ENCODE results near the gene C15orf40. TPM values are rescaled to one million over a fixed set of nuclear protein-coding genes. Genes with fewer than 3 reads are reported as not detected.

The C15orf40 gene
- total and polyA plus RNA-seq, 4 donors = 7.3 to 25.2 (median 11.3) TPM

- TF ChIP-seq HNF4G (IDR thresholded peaks at IDR 0.05) = no peak
- TF ChIP-seq, protein P1, sequence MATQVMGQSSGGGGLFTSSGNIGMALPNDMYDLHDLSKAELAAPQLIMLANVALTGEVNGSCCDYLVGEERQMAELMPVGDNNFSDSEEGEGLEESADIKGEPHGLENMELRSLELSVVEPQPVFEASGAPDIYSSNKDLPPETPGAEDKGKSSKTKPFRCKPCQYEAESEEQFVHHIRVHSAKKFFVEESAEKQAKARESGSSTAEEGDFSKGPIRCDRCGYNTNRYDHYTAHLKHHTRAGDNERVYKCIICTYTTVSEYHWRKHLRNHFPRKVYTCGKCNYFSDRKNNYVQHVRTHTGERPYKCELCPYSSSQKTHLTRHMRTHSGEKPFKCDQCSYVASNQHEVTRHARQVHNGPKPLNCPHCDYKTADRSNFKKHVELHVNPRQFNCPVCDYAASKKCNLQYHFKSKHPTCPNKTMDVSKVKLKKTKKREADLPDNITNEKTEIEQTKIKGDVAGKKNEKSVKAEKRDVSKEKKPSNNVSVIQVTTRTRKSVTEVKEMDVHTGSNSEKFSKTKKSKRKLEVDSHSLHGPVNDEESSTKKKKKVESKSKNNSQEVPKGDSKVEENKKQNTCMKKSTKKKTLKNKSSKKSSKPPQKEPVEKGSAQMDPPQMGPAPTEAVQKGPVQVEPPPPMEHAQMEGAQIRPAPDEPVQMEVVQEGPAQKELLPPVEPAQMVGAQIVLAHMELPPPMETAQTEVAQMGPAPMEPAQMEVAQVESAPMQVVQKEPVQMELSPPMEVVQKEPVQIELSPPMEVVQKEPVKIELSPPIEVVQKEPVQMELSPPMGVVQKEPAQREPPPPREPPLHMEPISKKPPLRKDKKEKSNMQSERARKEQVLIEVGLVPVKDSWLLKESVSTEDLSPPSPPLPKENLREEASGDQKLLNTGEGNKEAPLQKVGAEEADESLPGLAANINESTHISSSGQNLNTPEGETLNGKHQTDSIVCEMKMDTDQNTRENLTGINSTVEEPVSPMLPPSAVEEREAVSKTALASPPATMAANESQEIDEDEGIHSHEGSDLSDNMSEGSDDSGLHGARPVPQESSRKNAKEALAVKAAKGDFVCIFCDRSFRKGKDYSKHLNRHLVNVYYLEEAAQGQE (IDR thresholded peaks at IDR 0.05) = no peak
Observed at GRCh38 chr15:82959423-82959822, 52.0 kb downstream of the C15orf40 start (continued).

- no peak overlapping the region for H3K27ac ChIP-seq (ENCODE audit: low read depth in 1 of 2, low read length in 2 of 2)
- no peak overlapping the region for H3K4me3 ChIP-seq (ENCODE audit: low read depth in 1 of 3, low read length in 3 of 3)
- no peaks in the 10 kb centered on the region for H3K27me3 ChIP-seq (ENCODE audit: control insufficient read depth in 4 of 4, insufficient read depth in 4 of 4, low read length in 3 of 4)
- no peak overlapping the region for H3K9ac ChIP-seq (ENCODE audit: low read depth in 1 of 2, low read length in 2 of 2)
- DNase-seq (ENCODE audit: low spot score) = no peak
- H3K9me3 ChIP-seq (ENCODE audit: control insufficient read depth in 4 of 4, low read length in 3 of 4) = no peaks in the 10 kb centered on the region
- H3K4me1 ChIP-seq (ENCODE audit: control insufficient read depth in 4 of 4, insufficient read depth in 4 of 4, low read length in 3 of 4) = peaks cover 5 to 17% (median 9%) of the 10 kb centered on the region in 4 donors
- no peaks in the 10 kb centered on the region for H3K36me3 ChIP-seq (ENCODE audit: control insufficient read depth in 4 of 4, insufficient read depth in 3 of 4, low read depth in 1 of 4, low read length in 3 of 4)
- TF ChIP-seq FOXA2 (IDR thresholded peaks at IDR 0.05) = no peak
- TF ChIP-seq HNF4A (conservative IDR thresholded peaks at IDR 0.05) = peak; percentile 54 to 66
- WGBS = 33% methylated on average over 1 of the region's 1 CpG
Observed at GRCh38 chr15:82958638-82959037, 52.8 kb downstream of the C15orf40 start.

- H3K9ac ChIP-seq (ENCODE audit: low read depth in 1 of 2, low read length in 2 of 2) = peak within 1 kb of the TSS; percentile 61 to 72
- H3K27me3 ChIP-seq (ENCODE audit: control insufficient read depth in 4 of 4, insufficient read depth in 4 of 4, low read length in 3 of 4) = no peaks in the 10 kb centered on the region
- peak; percentile 49 for DNase-seq (ENCODE audit: low spot score)
- under 1% methylated on average over 119 of the region's 119 CpGs for WGBS
- H3K4me1 ChIP-seq (ENCODE audit: control insufficient read depth in 4 of 4, insufficient read depth in 4 of 4, low read length in 3 of 4) = peaks cover 0 to 29% (median 20%) of the 10 kb centered on the region in 4 donors
- H3K9me3 ChIP-seq (ENCODE audit: control insufficient read depth in 4 of 4, low read length in 3 of 4) = no peaks in the 10 kb centered on the region
- H3K36me3 ChIP-seq (ENCODE audit: control insufficient read depth in 4 of 4, insufficient read depth in 3 of 4, low read depth in 1 of 4, low read length in 3 of 4) = no peaks in the 10 kb centered on the region
- H3K27ac ChIP-seq (ENCODE audit: low read depth in 1 of 2, low read length in 2 of 2) = peak within 1 kb of the TSS; percentile 79 to 82
- peak within 1 kb of the TSS; percentile 58 to 89 (median 81) for H3K4me3 ChIP-seq (ENCODE audit: low read depth in 1 of 3, low read length in 3 of 3)
- peak in 1 of 2 donors; percentile 11 for TF ChIP-seq RAD21 (IDR thresholded peaks at IDR 0.05)
- peak in 1 of 2 donors; percentile 14 for TF ChIP-seq HNF4A (conservative IDR thresholded peaks at IDR 0.05)
- TF ChIP-seq SP1 (IDR thresholded peaks at IDR 0.05) = no peak
- TF ChIP-seq, protein P2, sequence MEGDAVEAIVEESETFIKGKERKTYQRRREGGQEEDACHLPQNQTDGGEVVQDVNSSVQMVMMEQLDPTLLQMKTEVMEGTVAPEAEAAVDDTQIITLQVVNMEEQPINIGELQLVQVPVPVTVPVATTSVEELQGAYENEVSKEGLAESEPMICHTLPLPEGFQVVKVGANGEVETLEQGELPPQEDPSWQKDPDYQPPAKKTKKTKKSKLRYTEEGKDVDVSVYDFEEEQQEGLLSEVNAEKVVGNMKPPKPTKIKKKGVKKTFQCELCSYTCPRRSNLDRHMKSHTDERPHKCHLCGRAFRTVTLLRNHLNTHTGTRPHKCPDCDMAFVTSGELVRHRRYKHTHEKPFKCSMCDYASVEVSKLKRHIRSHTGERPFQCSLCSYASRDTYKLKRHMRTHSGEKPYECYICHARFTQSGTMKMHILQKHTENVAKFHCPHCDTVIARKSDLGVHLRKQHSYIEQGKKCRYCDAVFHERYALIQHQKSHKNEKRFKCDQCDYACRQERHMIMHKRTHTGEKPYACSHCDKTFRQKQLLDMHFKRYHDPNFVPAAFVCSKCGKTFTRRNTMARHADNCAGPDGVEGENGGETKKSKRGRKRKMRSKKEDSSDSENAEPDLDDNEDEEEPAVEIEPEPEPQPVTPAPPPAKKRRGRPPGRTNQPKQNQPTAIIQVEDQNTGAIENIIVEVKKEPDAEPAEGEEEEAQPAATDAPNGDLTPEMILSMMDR (IDR thresholded peaks at IDR 0.05; ENCODE audit: low read depth, low read length, missing input control) = peak; percentile 23
- TF ChIP-seq, protein P1 (IDR thresholded peaks at IDR 0.05) = no peak
- TF ChIP-seq FOXA1 (IDR thresholded peaks at IDR 0.05) = no peak
- no peak for TF ChIP-seq FOXA2 (IDR thresholded peaks at IDR 0.05)
- TF ChIP-seq, protein P3, sequence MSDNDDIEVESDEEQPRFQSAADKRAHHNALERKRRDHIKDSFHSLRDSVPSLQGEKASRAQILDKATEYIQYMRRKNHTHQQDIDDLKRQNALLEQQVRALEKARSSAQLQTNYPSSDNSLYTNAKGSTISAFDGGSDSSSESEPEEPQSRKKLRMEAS (IDR thresholded peaks at IDR 0.05) = no peak
- no peak for TF ChIP-seq NR2F2 (IDR thresholded peaks at IDR 0.05)
- TF ChIP-seq JUND (IDR thresholded peaks at IDR 0.05) = no peak
- TF ChIP-seq YY1 (IDR thresholded peaks at IDR 0.05) = no peak
- TF ChIP-seq TAF1 (conservative IDR thresholded peaks at IDR 0.05) = no peak
- TF ChIP-seq, protein P4, sequence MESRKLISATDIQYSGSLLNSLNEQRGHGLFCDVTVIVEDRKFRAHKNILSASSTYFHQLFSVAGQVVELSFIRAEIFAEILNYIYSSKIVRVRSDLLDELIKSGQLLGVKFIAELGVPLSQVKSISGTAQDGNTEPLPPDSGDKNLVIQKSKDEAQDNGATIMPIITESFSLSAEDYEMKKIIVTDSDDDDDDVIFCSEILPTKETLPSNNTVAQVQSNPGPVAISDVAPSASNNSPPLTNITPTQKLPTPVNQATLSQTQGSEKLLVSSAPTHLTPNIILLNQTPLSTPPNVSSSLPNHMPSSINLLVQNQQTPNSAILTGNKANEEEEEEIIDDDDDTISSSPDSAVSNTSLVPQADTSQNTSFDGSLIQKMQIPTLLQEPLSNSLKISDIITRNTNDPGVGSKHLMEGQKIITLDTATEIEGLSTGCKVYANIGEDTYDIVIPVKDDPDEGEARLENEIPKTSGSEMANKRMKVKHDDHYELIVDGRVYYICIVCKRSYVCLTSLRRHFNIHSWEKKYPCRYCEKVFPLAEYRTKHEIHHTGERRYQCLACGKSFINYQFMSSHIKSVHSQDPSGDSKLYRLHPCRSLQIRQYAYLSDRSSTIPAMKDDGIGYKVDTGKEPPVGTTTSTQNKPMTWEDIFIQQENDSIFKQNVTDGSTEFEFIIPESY (IDR thresholded peaks at IDR 0.05) = no peak
- TF ChIP-seq GABPA (IDR thresholded peaks at IDR 0.05 in 1 of 2, conservative IDR thresholded peaks at IDR 0.05 in 1 of 2) = no peak
- no peak for TF ChIP-seq EGR1 (IDR thresholded peaks at IDR 0.05; ENCODE audit: low read depth in 2 of 2)
- TF ChIP-seq RXRA (IDR thresholded peaks at IDR 0.05) = no peak
- TF ChIP-seq, protein P5, sequence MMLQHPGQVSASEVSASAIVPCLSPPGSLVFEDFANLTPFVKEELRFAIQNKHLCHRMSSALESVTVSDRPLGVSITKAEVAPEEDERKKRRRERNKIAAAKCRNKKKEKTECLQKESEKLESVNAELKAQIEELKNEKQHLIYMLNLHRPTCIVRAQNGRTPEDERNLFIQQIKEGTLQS (IDR thresholded peaks at IDR 0.05) = no peak
- no peak for TF ChIP-seq HNF4G (IDR thresholded peaks at IDR 0.05)
Observed at GRCh38 chr15:82952158-82953081, 59.0 kb downstream of the C15orf40 start, which contains the start of gene HOMER2. Gene HOMER2, minus strand, starts transcription at chr15:82952720. Its CDS starts 185 bp downstream, at chr15:82952535.

All from liver (tissue), 9 donors.